HG03175 (cell line): ENCODE measurements around the gene CTSD.
"Not testable (repeated sequence)": the region's sequence is repeated elsewhere in the genome, so short reads cannot be mapped to it uniquely, and the experiment has no call there.

Experiments used
- ATAC-seq: cut with Tn5 transposase; IDR thresholded peaks from one replicate; pipeline ENCODE4 v1.9.1; 2021; ENCODE audit warnings: mild to moderate bottlenecking, moderate library complexity; ENCODE audit not compliant: unreplicated experiment

The CTSD gene

GRCh38 chr11:1763796-1764661 is at the start of gene CTSD:
Gene CTSD (minus strand): TSS chr11:1763927. CDS start chr11:1763859, 68 bp downstream.
- peak; percentile 63 for ATAC-seq

GRCh38 chr11:1813356-1813755 is 49.6 kb upstream of the CTSD start:
- ATAC-seq: not testable (repeated sequence)

GRCh38 chr11:1812801-1813200 is 49.1 kb upstream of the CTSD start:
- no peak for ATAC-seq

- ATAC-seq: no peak
These were observed 48.5 kb upstream of the CTSD start for GRCh38 chr11:1812274-1812673.

GRCh38 chr11:1810761-1811160 is 47.0 kb upstream of the CTSD start:
- ATAC-seq: no peak

- no peak for ATAC-seq
These were observed 43.7 kb upstream of the CTSD start for GRCh38 chr11:1807264-1807995.

- ATAC-seq: no peak
These were observed 41.8 kb upstream of the CTSD start for GRCh38 chr11:1805525-1805924.

GRCh38 chr11:1803835-1804519 is 40.2 kb upstream of the CTSD start:
- not testable (repeated sequence) for ATAC-seq

- no peak for ATAC-seq
These were observed 39.5 kb upstream of the CTSD start for GRCh38 chr11:1803246-1803645.

GRCh38 chr11:1797391-1798125 is 33.8 kb upstream of the CTSD start:
- no peak for ATAC-seq

GRCh38 chr11:1796413-1797011 is 32.8 kb upstream of the CTSD start:
- ATAC-seq: no peak

- ATAC-seq: no peak
These were observed 29.4 kb upstream of the CTSD start for GRCh38 chr11:1793081-1793480.

GRCh38 chr11:1792461-1792860 is 28.7 kb upstream of the CTSD start:
- ATAC-seq: no peak

- no peak for ATAC-seq
These were observed 28.2 kb upstream of the CTSD start for GRCh38 chr11:1791912-1792311.

- no peak for ATAC-seq
These were observed 22.7 kb upstream of the CTSD start for GRCh38 chr11:1786466-1786865.

- ATAC-seq: no peak
These were observed 22.2 kb upstream of the CTSD start for GRCh38 chr11:1785749-1786413.

- ATAC-seq: no peak
These were observed 21.3 kb upstream of the CTSD start for GRCh38 chr11:1784761-1785650.

GRCh38 chr11:1783725-1784529 is 20.2 kb upstream of the CTSD start:
- no peak for ATAC-seq
